Measurements from ENCODE around the gene FXYD5. TPM values are rescaled to one million over a fixed set of nuclear protein-coding genes. Genes with fewer than 3 reads are reported as not detected.

Gene FXYD5
- total RNA-seq, 1 experiment from 2014 or later: 760 TPM

GRCh38 chr19:35168196-35168595 is 13.7 kb downstream of the FXYD5 start:
- H3K4me1 Mint-ChIP-seq (ENCODE audit: low read depth, unreplicated experiment): peaks cover 76% of the 10 kb centered on the region
- BruUV-seq (replicated peaks): no TSS peak
- intact Hi-C loops (cut with micrococcal nuclease; ENCODE audit: unreplicated experiment): no loop called here

GRCh38 chr19:35169221-35169995 is 14.9 kb downstream of the FXYD5 start:
- Mint-ChIP-seq H3K4me3 (ENCODE audit: low read depth, unreplicated experiment) (peak overlapping the region; percentile 29), H3K27ac (ENCODE audit: unreplicated experiment) (peak overlapping the region; percentile 85), H3K27me3 (ENCODE audit: unreplicated experiment) (no peaks in the 10 kb centered on the region), H3K9me3 (ENCODE audit: low read depth, unreplicated experiment) (no peaks in the 10 kb centered on the region), H3K4me1 (ENCODE audit: low read depth, unreplicated experiment) (peaks cover 71% of the 10 kb centered on the region), H3K36me3 (ENCODE audit: insufficient read depth, unreplicated experiment) (peaks cover 98% of the 10 kb centered on the region)
- intact Hi-C loops (cut with micrococcal nuclease; ENCODE audit: unreplicated experiment): no loop called here
- no TSS peak for BruUV-seq (replicated peaks)
- DNase-seq: no peak
- CTCF ChIA-PET: interaction anchor here (0.9 to 1.2 kb wide), 2 partner anchors 28 to 87 kb away, joined by 4 read pairs; no protein-coding TSS in a partner anchor
- TF ChIP-seq CTCF (IDR thresholded peaks at IDR 0.05; ENCODE audit: unreplicated experiment): no peak

More at GRCh38 chr19:35168196-35168595, 13.7 kb downstream of the FXYD5 start:
- TF ChIP-seq CTCF (IDR thresholded peaks at IDR 0.05; ENCODE audit: unreplicated experiment): peak; percentile 14
- Mint-ChIP-seq H3K4me3 (ENCODE audit: low read depth, unreplicated experiment) (peak overlapping the region; percentile 51), H3K27ac (ENCODE audit: unreplicated experiment) (peak overlapping the region; percentile 85), H3K36me3 (ENCODE audit: insufficient read depth, unreplicated experiment) (peaks cover 98% of the 10 kb centered on the region), H3K27me3 (ENCODE audit: unreplicated experiment) (no peaks in the 10 kb centered on the region), H3K9me3 (ENCODE audit: low read depth, unreplicated experiment) (no peaks in the 10 kb centered on the region)
- peak; percentile 84 for DNase-seq
- CTCF ChIA-PET: interaction anchor here (0.9 to 1.2 kb wide), 2 partner anchors 14 to 27 kb away, joined by 3 to 4 read pairs; no protein-coding TSS in a partner anchor

- CTCF ChIA-PET: interaction anchor here (0.9 kb wide), 1 partner anchor 86 kb away, joined by 4 read pairs; no protein-coding TSS in a partner anchor
- peaks cover 74% of the 10 kb centered on the region for H3K4me1 Mint-ChIP-seq (ENCODE audit: low read depth, unreplicated experiment)
- no TSS peak for BruUV-seq (replicated peaks)
- intact Hi-C loops (cut with micrococcal nuclease; ENCODE audit: unreplicated experiment): no loop called here
- H3K36me3 Mint-ChIP-seq (ENCODE audit: insufficient read depth, unreplicated experiment): peaks cover 94% of the 10 kb centered on the region
- no peak overlapping the region for H3K4me3 Mint-ChIP-seq (ENCODE audit: low read depth, unreplicated experiment)
- H3K9me3 Mint-ChIP-seq (ENCODE audit: low read depth, unreplicated experiment): no peaks in the 10 kb centered on the region
- DNase-seq: no peak
- no peaks in the 10 kb centered on the region for H3K27me3 Mint-ChIP-seq (ENCODE audit: unreplicated experiment)
- TF ChIP-seq CTCF (IDR thresholded peaks at IDR 0.05; ENCODE audit: unreplicated experiment): no peak
- peak overlapping the region; percentile 85 for H3K27ac Mint-ChIP-seq (ENCODE audit: unreplicated experiment)
These were observed 16.0 kb downstream of the FXYD5 start for GRCh38 chr19:35170359-35171061.

- DNase-seq: no peak
- CTCF ChIA-PET: no interaction called here
- peak overlapping the region; percentile 19 for H3K27ac Mint-ChIP-seq (ENCODE audit: unreplicated experiment)
- H3K27me3 Mint-ChIP-seq (ENCODE audit: unreplicated experiment): no peaks in the 10 kb centered on the region
- H3K9me3 Mint-ChIP-seq (ENCODE audit: low read depth, unreplicated experiment): no peaks in the 10 kb centered on the region
- no peak for TF ChIP-seq CTCF (IDR thresholded peaks at IDR 0.05; ENCODE audit: unreplicated experiment)
- H3K4me3 Mint-ChIP-seq (ENCODE audit: low read depth, unreplicated experiment): no peak overlapping the region
- H3K4me1 Mint-ChIP-seq (ENCODE audit: low read depth, unreplicated experiment): peaks cover 70% of the 10 kb centered on the region
- H3K36me3 Mint-ChIP-seq (ENCODE audit: insufficient read depth, unreplicated experiment): peaks cover 86% of the 10 kb centered on the region
- no TSS peak for BruUV-seq (replicated peaks)
- intact Hi-C loops (cut with micrococcal nuclease; ENCODE audit: unreplicated experiment): no loop called here
These were observed 17.2 kb downstream of the FXYD5 start for GRCh38 chr19:35171730-35172129.
